H1 (cell line): Measurements from ENCODE around the gene MINDY3. TPM values are rescaled to one million over a fixed set of nuclear protein-coding genes. Genes with fewer than 3 reads are reported as not detected.

Experiments
- CTCF ChIA-PET: fragments of 300-600 bp; sonication (Branson Sonifier 250); formaldehyde crosslinking; loops from one replicate; lab custom pipeline; 2021; ENCODE audit not compliant: partially characterized antibody; lab: Charles Lee
- POLR2A ChIA-PET: fragments of 300-600 bp; sonication (Branson Sonifier 250); formaldehyde crosslinking; loops from one replicate; lab custom pipeline; 2021; ENCODE audit warnings: inconsistent platforms; ENCODE audit not compliant: partially characterized antibody; lab: Charles Lee
- DNase-seq, 2 experiments: peaks; one replicate each; pipeline versions ENCODE4 v3.0.0 to v3.0.0-alpha.2; 2010 to 2022; ENCODE audit warnings: low spot score in 2 of 2, low read depth in 1 of 2, mixed read lengths in 1 of 2
- FAIRE-seq: peaks from 2 replicates; lab custom pipeline; 2011; peaks lifted over from hg19 to GRCh38; lab: Jason Lieb, UNC
- H2AFZ ChIP-seq: 2 replicates; pipeline ENCODE4 v1.8.1; 2012; ENCODE audit warnings: low read length, inconsistent platforms
- H2AK5ac ChIP-seq: 2 replicates; pipeline ENCODE4 v1.6.1; 2013; ENCODE audit warnings: low read depth, low read length
- H2BK120ac ChIP-seq: replicated peaks from 2 replicates; pipeline ENCODE3; 2013; ENCODE audit warnings: low read depth, low read length, inconsistent platforms
- H2BK12ac ChIP-seq: 2 replicates; pipeline ENCODE4 v1.6.1; 2013; ENCODE audit warnings: low read depth, low read length
- H2BK15ac ChIP-seq: 2 replicates; pipeline ENCODE4 v1.6.1; 2013; ENCODE audit warnings: low read length
- H2BK20ac ChIP-seq: 2 replicates; pipeline ENCODE4 v1.6.1; 2013; ENCODE audit warnings: low read length
- H2BK5ac ChIP-seq: 2 replicates; pipeline ENCODE4 v1.6.1; 2013; ENCODE audit warnings: low read depth, low read length
- H3K14ac ChIP-seq: 2 replicates; pipeline ENCODE4 v1.6.1; 2013; ENCODE audit warnings: inconsistent platforms; ENCODE audit not compliant: insufficient read length
- H3K18ac ChIP-seq: 2 replicates; pipeline ENCODE4 v1.6.1; 2013; ENCODE audit warnings: low read length; ENCODE audit errors: extremely low read depth
- H3K23ac ChIP-seq: 2 replicates; pipeline ENCODE4 v1.6.1; 2013; ENCODE audit warnings: inconsistent platforms; ENCODE audit not compliant: insufficient read length
- H3K23me2 ChIP-seq: 2 replicates; pipeline ENCODE4 v1.6.1; 2013; ENCODE audit warnings: low read depth, low read length
- H3K27ac ChIP-seq: 2 replicates; pipeline ENCODE4 v1.6.1; 2011; ENCODE audit warnings: low read depth, low read length, inconsistent platforms
- H3K27me3 ChIP-seq, 4 experiments: replicated peaks in 1 of 4; 1 replicate in 1 of 4; 2 replicates in 3 of 4; pipeline versions ENCODE4 v1.6.1 to v1.8.1; 2011 to 2013; ENCODE audit warnings: low read length in 3 of 4, mild to moderate bottlenecking in 3 of 4, inconsistent platforms in 2 of 4, mixed read lengths in 2 of 4, moderate library complexity in 1 of 4; ENCODE audit not compliant: control insufficient read depth in 3 of 4, insufficient read depth in 3 of 4; ENCODE audit errors: extremely low read depth in 1 of 4
- H3K36me3 ChIP-seq, 4 experiments: 2 replicates each; pipeline versions ENCODE4 v1.6.1 to v1.8.1; 2011 to 2013; ENCODE audit warnings: mild to moderate bottlenecking in 4 of 4, low read length in 3 of 4, moderate library complexity in 2 of 4, control low read depth in 1 of 4, inconsistent platforms in 1 of 4; ENCODE audit not compliant: insufficient read depth in 4 of 4, control insufficient read depth in 2 of 4
- H3K4ac ChIP-seq: replicated peaks from 2 replicates; pipeline ENCODE3; 2013; ENCODE audit warnings: low read length, low read depth, mixed read lengths, inconsistent platforms; ENCODE audit not compliant: insufficient read length
- H3K4me1 ChIP-seq, 4 experiments: replicated peaks in 1 of 4; 1 replicate in 1 of 4; 2 replicates in 3 of 4; pipeline versions ENCODE4 v1.6.1 to v1.8.1; 2011 to 2013; ENCODE audit warnings: low read length in 3 of 4, inconsistent platforms in 2 of 4, mixed read lengths in 1 of 4; ENCODE audit not compliant: insufficient read depth in 4 of 4, control insufficient read depth in 3 of 4
- H3K4me2 ChIP-seq, 2 experiments: 2 replicates each; pipeline versions ENCODE4 v1.6.1 to v1.8.1; 2011 to 2013; ENCODE audit warnings: low read depth in 2 of 2, low read length in 2 of 2, control low read depth in 1 of 2, inconsistent platforms in 1 of 2, mild to moderate bottlenecking in 1 of 2; ENCODE audit not compliant: insufficient read depth in 1 of 2
- H3K4me3 ChIP-seq, 4 experiments: fragments of 200-600, 300-600 bp in 1 of 4; sonication (generic), shearing (Covaris generic), sonication (Bioruptor Twin) in 1 of 4; 2 replicates each; pipeline versions ENCODE4 v1.5.1 to v1.8.1; 2011 to 2016; ENCODE audit warnings: low read length in 4 of 4, low read depth in 3 of 4, control low read depth in 2 of 4, inconsistent platforms in 2 of 4, mild to moderate bottlenecking in 2 of 4, mixed read lengths in 1 of 4, moderate library complexity in 1 of 4; ENCODE audit not compliant: insufficient read depth in 2 of 4; ENCODE audit errors: extremely low read depth in 1 of 4
- H3K56ac ChIP-seq: replicated peaks from 2 replicates; pipeline ENCODE3; 2013; ENCODE audit warnings: low read depth, mild to moderate bottlenecking, mixed read lengths, low read length, inconsistent platforms; ENCODE audit not compliant: insufficient read length
- H3K79me1 ChIP-seq: 2 replicates; pipeline ENCODE4 v1.6.1; 2013; ENCODE audit warnings: low read depth, low read length, control low read depth
- H3K79me2 ChIP-seq, 2 experiments: 2 replicates each; pipeline versions ENCODE4 v1.6.1 to v1.8.1; 2012 to 2013; ENCODE audit warnings: low read length in 2 of 2, mild to moderate bottlenecking in 2 of 2, inconsistent platforms in 1 of 2; ENCODE audit not compliant: insufficient read depth in 2 of 2, control insufficient read depth in 1 of 2
- H3K9ac ChIP-seq, 4 experiments: replicated peaks in 1 of 4; 1 replicate in 1 of 4; 2 replicates in 3 of 4; pipeline versions ENCODE4 v1.6.1 to v1.8.1; 2011 to 2013; ENCODE audit warnings: low read depth in 3 of 4, low read length in 3 of 4, control low read depth in 2 of 4, mild to moderate bottlenecking in 2 of 4, moderate library complexity in 2 of 4, inconsistent platforms in 1 of 4; ENCODE audit errors: extremely low read depth in 1 of 4
- H3K9me3 ChIP-seq, 2 experiments: 2 replicates each; pipeline versions ENCODE4 v1.6.1 to v1.8.1; 2012 to 2013; ENCODE audit warnings: mild to moderate bottlenecking in 2 of 2, moderate library complexity in 2 of 2, control low read depth in 1 of 2, inconsistent platforms in 1 of 2, low read depth in 1 of 2, low read length in 1 of 2, mixed read lengths in 1 of 2; ENCODE audit not compliant: insufficient read depth in 2 of 2
- H4K20me1 ChIP-seq, 2 experiments: replicated peaks in 1 of 2; 2 replicates each; pipeline versions ENCODE3 to v1.8.1; 2011 to 2013; ENCODE audit warnings: inconsistent platforms in 2 of 2, low read length in 2 of 2, mild to moderate bottlenecking in 1 of 2; ENCODE audit not compliant: insufficient read depth in 2 of 2, control insufficient read depth in 1 of 2
- H4K5ac ChIP-seq: 2 replicates; pipeline ENCODE4 v1.6.1; 2013; ENCODE audit warnings: low read length, low read depth, mixed read lengths, inconsistent platforms; ENCODE audit not compliant: insufficient read length
- H4K8ac ChIP-seq: 2 replicates; pipeline ENCODE4 v1.8.0; 2013; ENCODE audit warnings: mild to moderate bottlenecking, moderate library complexity, low read length, inconsistent platforms; ENCODE audit not compliant: insufficient read depth; ENCODE audit errors: extremely low read depth
- H4K91ac ChIP-seq: replicated peaks from 2 replicates; pipeline ENCODE3; 2013; ENCODE audit warnings: low read length, mixed read lengths, inconsistent platforms; ENCODE audit not compliant: insufficient read length
- ATF3 ChIP-seq: IDR thresholded peaks from 2 replicates; pipeline ENCODE4 v1.6.1; 2011; ENCODE audit warnings: low read depth, mild to moderate bottlenecking, low read length; ENCODE audit not compliant: insufficient read depth
- BACH1 ChIP-seq: IDR thresholded peaks from 2 replicates; pipeline ENCODE4 v1.6.1; 2012; ENCODE audit warnings: low read length, improper control_type of control experiment
- EP300 ChIP-seq, 2 experiments: IDR thresholded peaks; 1 replicate in 1 of 2; 2 replicates in 1 of 2; pipeline ENCODE4 v1.6.1; 2011 to 2012; ENCODE audit warnings: low read depth in 2 of 2, low read length in 2 of 2, mild to moderate bottlenecking in 2 of 2, borderline replicate concordance in 1 of 2, inconsistent platforms in 1 of 2, moderate library complexity in 1 of 2
- EZH2 ChIP-seq: fragments of 200-600 bp; sonication (generic); IDR thresholded peaks from 2 replicates; pipeline ENCODE4 v1.7.1; 2012; ENCODE audit warnings: low read depth, mild to moderate bottlenecking, moderate library complexity, low read length, inconsistent platforms; ENCODE audit not compliant: severe bottlenecking
- KDM4A ChIP-seq: IDR thresholded peaks from one replicate; pipeline ENCODE4 v1.7.1; 2012; ENCODE audit warnings: low read depth, mild to moderate bottlenecking, moderate library complexity, low read length, inconsistent platforms; ENCODE audit not compliant: severe bottlenecking
- NANOG ChIP-seq: IDR thresholded peaks from 2 replicates; pipeline ENCODE4 v1.6.1; 2011; ENCODE audit warnings: low read length, low read depth, mild to moderate bottlenecking, inconsistent platforms; ENCODE audit not compliant: insufficient read depth, poor library complexity, severe bottlenecking
- SAP30 ChIP-seq: fragments of 300-600 bp; sonication (generic); IDR thresholded peaks from 2 replicates; pipeline ENCODE4 v1.7.1; 2012; ENCODE audit warnings: low read length, moderate library complexity, mild to moderate bottlenecking, inconsistent platforms; ENCODE audit not compliant: insufficient read depth, insufficient replicate concordance
- SIX5 ChIP-seq: IDR thresholded peaks from 2 replicates; pipeline ENCODE4 v1.6.1; 2011; ENCODE audit warnings: mild to moderate bottlenecking, low read depth, low read length
- SP2 ChIP-seq: IDR thresholded peaks from 2 replicates; pipeline ENCODE4 v1.6.1; 2012; ENCODE audit warnings: mild to moderate bottlenecking, low read length, inconsistent platforms
- SP4 ChIP-seq: IDR thresholded peaks from 2 replicates; pipeline ENCODE4 v1.6.1; 2012; ENCODE audit warnings: low read length, inconsistent platforms
- TAF1 ChIP-seq: IDR thresholded peaks from 2 replicates; pipeline ENCODE4 v1.6.1; 2011; ENCODE audit warnings: mild to moderate bottlenecking, low read depth, low read length
- TBP ChIP-seq: IDR thresholded peaks from 2 replicates; pipeline ENCODE4 v1.6.1; 2011; ENCODE audit warnings: low read depth, low read length, improper control_type of control experiment
- USF2 ChIP-seq: IDR thresholded peaks from 2 replicates; pipeline ENCODE4 v1.6.1; 2011; ENCODE audit warnings: low read length, improper control_type of control experiment
- ZNF274 ChIP-seq: IDR thresholded peaks from 2 replicates; pipeline ENCODE4 v1.7.0; 2012; ENCODE audit warnings: low read length, borderline replicate concordance; ENCODE audit errors: extremely low read depth
- polyA plus RNA-seq, 7 experiments: library from polyadenylated mRNA; depleted of rRNA in 3 of 7; stranded (reverse) in 5 of 7; unstranded in 2 of 7; fragments of >200 nt in 5 of 7; fragments of 200-250 nt in 2 of 7; gene quantifications; 1 replicate in 5 of 7; 2 replicates in 1 of 7; 4 replicates in 1 of 7; pipeline versions ENCODE4 v1.2.1 to v1.2.3, GENCODE V29; 2011 to 2013; ENCODE audit warnings: missing spikeins in 2 of 7, mixed read lengths in 2 of 7
- total RNA-seq: library from RNA; stranded (reverse); fragmentation: NEBNext Ultra II Directional; extraction: Animal tissue kit (Norgen Biotek cat#: 25700); gene quantifications from 2 replicates; pipeline ENCODE4 v1.2.1, GENCODE V29; 2021

Gene MINDY3
- total and polyA plus RNA-seq, 2 of the 8 experiments (the other 6 are each of a cell fraction or from before 2014, with no cell fraction given), result 4.6 to 13.6 TPM

- H3K23me2 ChIP-seq, result no peaks in the 10 kb centered on the region
- H3K36me3 ChIP-seq, result no peaks in the 10 kb centered on the region
- no peak overlapping the region for H3K27ac ChIP-seq
- H2BK15ac ChIP-seq, result no peak overlapping the region
- no peak overlapping the region for H3K56ac ChIP-seq
- no peak overlapping the region for H2BK120ac ChIP-seq
- H3K79me1 ChIP-seq, result no peaks in the 10 kb centered on the region
- H3K9me3 ChIP-seq, result no peaks in the 10 kb centered on the region
- no peaks in the 10 kb centered on the region for H3K4me1 ChIP-seq
- DNase-seq (no peak), FAIRE-seq (no peak)
- H4K20me1 ChIP-seq, result no peaks in the 10 kb centered on the region
- H3K4me2 ChIP-seq, result no peak overlapping the region
- no peak overlapping the region for H3K9ac ChIP-seq
- H3K18ac ChIP-seq, result no peak overlapping the region
- no peak overlapping the region for H3K14ac ChIP-seq
- POLR2A ChIA-PET, result no interaction called here
- no peak overlapping the region for H4K5ac ChIP-seq
- no peak overlapping the region for H2BK20ac ChIP-seq
- no peaks in the 10 kb centered on the region for H3K79me2 ChIP-seq
- no peak overlapping the region for H4K8ac ChIP-seq
- no peak overlapping the region for H3K23ac ChIP-seq
- no peak overlapping the region for H3K4ac ChIP-seq
- H2AFZ ChIP-seq, result no peak overlapping the region
- H4K91ac ChIP-seq, result no peak overlapping the region
- H3K4me3 ChIP-seq, result no peak overlapping the region
- H2AK5ac ChIP-seq, result no peak overlapping the region
- CTCF ChIA-PET, result no interaction called here
- no peak overlapping the region for H2BK5ac ChIP-seq
- H3K27me3 ChIP-seq, result no peaks in the 10 kb centered on the region
- no peak overlapping the region for H2BK12ac ChIP-seq
- TF ChIP-seq SIX5 (no peak), EP300 (IDR thresholded peaks at IDR 0.05; ENCODE audit: borderline replicate concordance in 1 of 2, low read depth in 2 of 2, low read length in 2 of 2) (no peak), ATF3 (no peak), SAP30 (no peak), ZNF274 (no peak), EZH2 (no peak), TAF1 (no peak), KDM4A (no peak), TBP (no peak), SP2 (no peak), BACH1 (no peak), USF2 (no peak), SP4 (no peak), NANOG (no peak)
Observed at GRCh38 chr10:15759265-15759664, 101.0 kb downstream of the MINDY3 start.
